Measurements from ENCODE around the gene SEPTIN2. TPM values are rescaled to one million over a fixed set of nuclear protein-coding genes. Genes with fewer than 3 reads are reported as not detected.
"Not testable (repeated sequence)": the region's sequence is repeated elsewhere in the genome, so short reads cannot be mapped to it uniquely, and the experiment has no call there.

The SEPTIN2 gene
- total RNA-seq, 1 donor from 2014 or later, result 219 TPM

- intact Hi-C loops (cut with DNase I), result no loop called here
- no peak for DNase-seq (ENCODE audit: low spot score)
Measured at GRCh38 chr2:241308832-241309500, 6.8 kb upstream of the SEPTIN2 start.

GRCh38 chr2:241309684-241310117 is 6.0 kb upstream of the SEPTIN2 start:
- intact Hi-C loops (cut with DNase I), result no loop called here
- no peak for DNase-seq (ENCODE audit: low spot score)

GRCh38 chr2:241310917-241311566 is 4.7 kb upstream of the SEPTIN2 start:
- intact Hi-C loops (cut with DNase I), result no loop called here
- no peak for DNase-seq (ENCODE audit: low spot score)

GRCh38 chr2:241312082-241312481 is 3.6 kb upstream of the SEPTIN2 start:
- DNase-seq (ENCODE audit: low spot score), result no peak
- intact Hi-C loops (cut with DNase I), result no loop called here

GRCh38 chr2:241313543-241314095 is 2.1 kb upstream of the SEPTIN2 start:
- intact Hi-C loops (cut with DNase I), result loop anchor here (2.0 kb wide), 1 partner anchor 41 kb away; no protein-coding TSS in a partner anchor
- DNase-seq (ENCODE audit: low spot score), result no peak

- intact Hi-C loops (cut with DNase I), result loop anchor here (2.0 kb wide), 1 partner anchor 42 kb away; no protein-coding TSS in a partner anchor
- no peak for DNase-seq (ENCODE audit: low spot score)
Measured at GRCh38 chr2:241314226-241315092, 1.3 kb upstream of the SEPTIN2 start.

- intact Hi-C loops (cut with DNase I), result loop anchor here (2.0 kb wide), 1 partner anchor 42 kb away; no protein-coding TSS in a partner anchor
- DNase-seq (ENCODE audit: low spot score), result peak; percentile 100
Measured at GRCh38 chr2:241315093-241315878, 439 bp upstream of the SEPTIN2 start, which contains the start of gene HDLBP. Gene HDLBP (minus strand): TSS chr2:241315672. CDS start chr2:241266869, 48,803 bp downstream.

GRCh38 chr2:241316825-241317224 is 1.1 kb downstream of the SEPTIN2 start:
- intact Hi-C loops (cut with DNase I), result loop anchor here (2.0 kb wide), 1 partner anchor 38 kb away; no protein-coding TSS in a partner anchor
- DNase-seq (ENCODE audit: low spot score), result no peak

- intact Hi-C loops (cut with DNase I), result loop anchor here (2.0 kb wide), 1 partner anchor 37 kb away; no protein-coding TSS in a partner anchor
Measured at GRCh38 chr2:241317391-241317790, 1.7 kb downstream of the SEPTIN2 start.

GRCh38 chr2:241318830-241319229 is 3.1 kb downstream of the SEPTIN2 start:
- intact Hi-C loops (cut with DNase I); DNase-seq (ENCODE audit: low spot score): not testable (repeated sequence)

More at GRCh38 chr2:241317391-241317790, 1.7 kb downstream of the SEPTIN2 start:
- no peak for DNase-seq (ENCODE audit: low spot score)

GRCh38 chr2:241320394-241320793 is 4.7 kb downstream of the SEPTIN2 start:
- DNase-seq (ENCODE audit: low spot score), result no peak
- intact Hi-C loops (cut with DNase I), result no loop called here

GRCh38 chr2:241321033-241321432 is 5.3 kb downstream of the SEPTIN2 start:
- no peak for DNase-seq (ENCODE audit: low spot score)
- intact Hi-C loops (cut with DNase I), result no loop called here

- intact Hi-C loops (cut with DNase I), result no loop called here
Measured at GRCh38 chr2:241321886-241322285, 6.2 kb downstream of the SEPTIN2 start.

GRCh38 chr2:241323778-241324177 is 8.1 kb downstream of the SEPTIN2 start:
- intact Hi-C loops (cut with DNase I), result no loop called here
- no peak for DNase-seq (ENCODE audit: low spot score)

More at GRCh38 chr2:241321886-241322285, 6.2 kb downstream of the SEPTIN2 start:
- DNase-seq (ENCODE audit: low spot score), result no peak

GRCh38 chr2:241324775-241325174 is 9.1 kb downstream of the SEPTIN2 start:
- intact Hi-C loops (cut with DNase I), result no loop called here
- DNase-seq (ENCODE audit: low spot score), result no peak

- DNase-seq (ENCODE audit: low spot score), result no peak
- intact Hi-C loops (cut with DNase I), result no loop called here
Measured at GRCh38 chr2:241325257-241325656, 9.5 kb downstream of the SEPTIN2 start.

- intact Hi-C loops (cut with DNase I), result no loop called here
- no peak for DNase-seq (ENCODE audit: low spot score)
Measured at GRCh38 chr2:241329669-241330615, 14.2 kb downstream of the SEPTIN2 start.

- intact Hi-C loops (cut with DNase I), result no loop called here
- DNase-seq (ENCODE audit: low spot score), result no peak
Measured at GRCh38 chr2:241330616-241330981, 14.9 kb downstream of the SEPTIN2 start.

All from cardiac septum (tissue), 1 donor.